IMR-90 (cell line): Measurements from ENCODE around the gene TANGO6. TPM values are rescaled to one million over a fixed set of nuclear protein-coding genes. Genes with fewer than 3 reads are reported as not detected.

Experiments
- ATAC-seq: fragments of 200-7000 bp; cut with Tn5 transposase; 2 replicates; pipeline ENCODE4 v1.9.1; 2020; ENCODE audit warnings: low read depth, mild to moderate bottlenecking, moderate library complexity
- BruUV-seq: library from RNA; stranded (reverse); fragments of 400-500 nt; replicated peaks from 2 replicates; lab custom pipeline; 2021; lab: Mats Ljungman, UMichigan
- CTCF ChIA-PET: fragments of 300-600 bp; formaldehyde crosslinking; extraction: SDS; loops from one replicate; lab custom pipeline; 2021; ENCODE audit warnings: antibody characterized with exemption; lab: Yijun Ruan, JAX
- POLR2A ChIA-PET: fragments of 300-600 bp; sonication (Branson Sonifier 250); formaldehyde crosslinking; loops from one replicate; lab custom pipeline; 2022; ENCODE audit warnings: antibody characterized with exemption; ENCODE audit not compliant: unreplicated experiment; lab: Charles Lee
- DNase-seq: peaks from one replicate; pipeline ENCODE4 v3.0.0; 2013
- H2AFZ ChIP-seq: replicated peaks from 2 replicates; pipeline ENCODE3; 2013; ENCODE audit warnings: low read length, mild to moderate bottlenecking; ENCODE audit not compliant: poor library complexity
- H2AK5ac ChIP-seq: 2 replicates; pipeline ENCODE4 v1.6.1; 2013; ENCODE audit warnings: low read depth, low read length, inconsistent platforms
- H2AK9ac ChIP-seq: replicated peaks from 2 replicates; pipeline ENCODE3; 2013; ENCODE audit warnings: mild to moderate bottlenecking, low read depth, low read length, moderate library complexity; ENCODE audit not compliant: poor library complexity
- H2BK120ac ChIP-seq: 2 replicates; pipeline ENCODE4 v1.6.1; 2013; ENCODE audit warnings: low read depth, low read length, inconsistent platforms
- H2BK15ac ChIP-seq: 3 replicates; pipeline ENCODE4 v1.6.1; 2013; ENCODE audit warnings: low read depth, low read length, inconsistent platforms
- H2BK20ac ChIP-seq: 2 replicates; pipeline ENCODE4 v1.6.1; 2013; ENCODE audit warnings: low read depth, mild to moderate bottlenecking, inconsistent platforms, low read length, moderate library complexity
- H2BK5ac ChIP-seq: 2 replicates; pipeline ENCODE4 v1.6.1; 2013; ENCODE audit warnings: mild to moderate bottlenecking, low read depth, low read length, inconsistent platforms; ENCODE audit not compliant: poor library complexity, severe bottlenecking
- H3K14ac ChIP-seq: replicated peaks from 2 replicates; pipeline ENCODE4 v1.6.1; 2013; ENCODE audit warnings: low read depth, low read length, inconsistent platforms
- H3K18ac ChIP-seq: 2 replicates; pipeline ENCODE4 v1.6.1; 2013; ENCODE audit warnings: low read depth, low read length, control low read depth
- H3K23ac ChIP-seq: 2 replicates; pipeline ENCODE4 v1.6.1; 2013; ENCODE audit warnings: low read depth, low read length, inconsistent platforms
- H3K27ac ChIP-seq: 2 replicates; pipeline ENCODE4 v1.5.1; 2013; ENCODE audit warnings: mild to moderate bottlenecking, control low read depth, low read length; ENCODE audit not compliant: insufficient read depth
- H3K27me3 ChIP-seq: 2 replicates; pipeline ENCODE4 v1.6.1; 2013; ENCODE audit warnings: low read length; ENCODE audit not compliant: control insufficient read depth, insufficient read depth
- H3K36me3 ChIP-seq: 2 replicates; pipeline ENCODE4 v1.6.1; 2013; ENCODE audit warnings: low read length, mixed read lengths; ENCODE audit not compliant: control insufficient read depth, insufficient read depth
- H3K4ac ChIP-seq: 2 replicates; pipeline ENCODE4 v1.6.1; 2013; ENCODE audit warnings: low read depth, low read length, inconsistent platforms
- H3K4me1 ChIP-seq: 2 replicates; pipeline ENCODE4 v1.6.1; 2013; ENCODE audit warnings: low read length, mixed read lengths; ENCODE audit not compliant: control insufficient read depth, insufficient read depth
- H3K4me2 ChIP-seq: 2 replicates; pipeline ENCODE4 v1.6.1; 2013; ENCODE audit warnings: low read depth, mild to moderate bottlenecking, control low read depth, low read length, moderate library complexity
- H3K4me3 ChIP-seq: 2 replicates; pipeline ENCODE4 v1.5.1; 2013; ENCODE audit warnings: low read depth, mild to moderate bottlenecking, control low read depth, low read length, moderate library complexity; ENCODE audit not compliant: insufficient read depth
- H3K56ac ChIP-seq: 2 replicates; pipeline ENCODE4 v1.6.1; 2013; ENCODE audit warnings: low read length, inconsistent platforms; ENCODE audit not compliant: insufficient read depth; ENCODE audit errors: extremely low read depth
- H3K79me1 ChIP-seq, 2 experiments: 2 replicates each; pipeline ENCODE4 v1.6.1; 2013; ENCODE audit warnings: low read length in 2 of 2, inconsistent platforms in 1 of 2, low read depth in 1 of 2
- H3K9ac ChIP-seq: 2 replicates; pipeline ENCODE4 v1.6.1; 2013; ENCODE audit warnings: low read depth, low read length, control low read depth
- H3K9me1 ChIP-seq: 2 replicates; pipeline ENCODE4 v1.6.1; 2013; ENCODE audit warnings: low read length, inconsistent platforms; ENCODE audit not compliant: insufficient read depth
- H3K9me3 ChIP-seq: 2 replicates; pipeline ENCODE4 v1.6.1; 2013; ENCODE audit warnings: low read length; ENCODE audit not compliant: control insufficient read depth, insufficient read depth
- H4K20me1 ChIP-seq: 2 replicates; pipeline ENCODE4 v1.6.1; 2013; ENCODE audit warnings: low read length, inconsistent platforms; ENCODE audit not compliant: insufficient read depth
- H4K5ac ChIP-seq: 2 replicates; pipeline ENCODE4 v1.6.1; 2013; ENCODE audit warnings: mild to moderate bottlenecking, low read depth, low read length, control low read depth
- H4K8ac ChIP-seq, 2 experiments: 2 replicates each; pipeline ENCODE4 v1.6.1; 2013; ENCODE audit warnings: low read depth in 2 of 2, low read length in 2 of 2, control low read depth in 1 of 2, inconsistent platforms in 1 of 2
- H4K91ac ChIP-seq: 2 replicates; pipeline ENCODE4 v1.6.1; 2013; ENCODE audit warnings: low read depth, low read length, inconsistent platforms; ENCODE audit not compliant: insufficient read depth
- BHLHE40 ChIP-seq: fragments of 150-350 bp; IDR thresholded peaks from 2 replicates; pipeline ENCODE4 v1.6.1; 2016; ENCODE audit warnings: mild to moderate bottlenecking, low read depth, low read length
- CEBPB ChIP-seq: IDR thresholded peaks from 2 replicates; pipeline ENCODE4 v1.6.1; 2012; ENCODE audit warnings: low read depth, low read length, improper control_type of control experiment
- CHD1 ChIP-seq: IDR thresholded peaks from 2 replicates; pipeline ENCODE4 v1.6.1; 2012; ENCODE audit warnings: low read depth, low read length, improper control_type of control experiment
- CTCF ChIP-seq: conservative IDR thresholded peaks from 2 replicates; pipeline ENCODE4 v1.5.1; 2012; ENCODE audit warnings: mild to moderate bottlenecking, low read depth, low read length, improper control_type of control experiment
- ELK1 ChIP-seq: fragments of 150-350 bp; IDR thresholded peaks from 2 replicates; pipeline ENCODE4 v1.6.1; 2016; ENCODE audit warnings: low read depth, mild to moderate bottlenecking, low read length, moderate library complexity, borderline replicate concordance
- RAD21 ChIP-seq: IDR thresholded peaks from 2 replicates; pipeline ENCODE4 v1.6.1; 2012; ENCODE audit warnings: low read length, improper control_type of control experiment
- WGBS, 2 experiments: methylation state at CpG; one replicate each; pipeline versions ENCODE4 v1.1.5 to v1.1.7; 2013; ENCODE audit warnings: missing lambda C conversion rate in 2 of 2; ENCODE audit not compliant: insufficient read length in 1 of 2; ENCODE audit errors: extremely low coverage in 2 of 2; 5-methylcytosine and 5-hydroxymethylcytosine counted together
- dilution Hi-C: fragments of 300-500 bp; cut with HindIII; formaldehyde crosslinking; loops from one replicate; pipeline ENCODE4 v1.14.3; 2018; ENCODE audit warnings: low sequenced_read_pairs; ENCODE audit not compliant: unreplicated experiment
- in situ Hi-C: fragments of 300-500 bp; cut with MboI; formaldehyde crosslinking; loops from 3 replicates; pipeline ENCODE4 v1.14.3; 2019; ENCODE audit warnings: low sequenced_read_pairs, inconsistent platforms, mixed read lengths
- intact Hi-C: fragments of 100-400 bp; cut with micrococcal nuclease; formaldehyde crosslinking; loops from 2 replicates; pipeline ENCODE4 v1.10.0; 2022
- polyA plus RNA-seq, 3 experiments: library from polyadenylated mRNA; depleted of rRNA; stranded (reverse); fragments of >200 nt; gene quantifications; 2 replicates each; pipeline ENCODE4 v1.2.3, GENCODE V29; 2012; ENCODE audit warnings: low replicate concordance in 1 of 3
- total RNA-seq: library from RNA; depleted of rRNA; stranded (reverse); fragments of >200 nt; gene quantifications from 2 replicates; pipeline ENCODE4 v1.2.3, GENCODE V29; 2012

TANGO6 gene
- total and polyA plus RNA-seq, 2 of the 4 experiments (the other 2 are of a cell fraction) = 6.7 to 22.4 TPM

- Histone ChIP-seq H3K4me2 (no peak overlapping the region), H3K23ac (no peak overlapping the region), H3K9me1 (peaks cover 5% of the 10 kb centered on the region; the same call in 1 of the 2 replicates), H3K4me1 (no peaks in the 10 kb centered on the region), H3K27me3 (no peaks in the 10 kb centered on the region), H3K56ac (no peak overlapping the region), H2AK9ac (no peak overlapping the region), H3K27ac (no peak overlapping the region), H4K8ac (no peak overlapping the region), H2BK5ac (no peak overlapping the region), H2BK15ac (no peak overlapping the region), H3K14ac (no peak overlapping the region), H2AK5ac (no peak overlapping the region), H2BK20ac (no peak overlapping the region), H3K9me3 (no peaks in the 10 kb centered on the region), H2BK120ac (no peak overlapping the region), H3K79me1 (no peaks in the 10 kb centered on the region; a peak in 1 of 4 replicates), H3K4ac (no peak overlapping the region), H3K18ac (no peak overlapping the region), H3K36me3 (peaks cover 8% of the 10 kb centered on the region), H4K91ac (no peak overlapping the region), H4K5ac (no peak overlapping the region), H2AFZ (no peak overlapping the region), H3K4me3 (no peak overlapping the region), H3K9ac (no peak overlapping the region), H4K20me1 (no peaks in the 10 kb centered on the region)
- BruUV-seq = no TSS peak
- ChIA-PET POLR2A (no interaction called here), CTCF (no interaction called here)
- TF ChIP-seq ELK1 (no peak), RAD21 (no peak), CEBPB (no peak), CTCF (no peak), CHD1 (no peak), BHLHE40 (no peak)
- ATAC-seq (no peak), DNase-seq (no peak)
- dilution Hi-C loops = no loop called here
- no CpG with 5 or more reads among the region's 3 CpGs for WGBS, 2 experiments
- in situ Hi-C loops = no loop called here
- intact Hi-C loops = no loop called here
Measured at GRCh38 chr16:68927018-68927417, 83.7 kb downstream of the TANGO6 start.
